ENCODE data around the gene PELO.
"Not testable (repeated sequence)": the region's sequence is repeated elsewhere in the genome, so short reads cannot be mapped to it uniquely, and the experiment has no call there.

The PELO gene

DNA sequence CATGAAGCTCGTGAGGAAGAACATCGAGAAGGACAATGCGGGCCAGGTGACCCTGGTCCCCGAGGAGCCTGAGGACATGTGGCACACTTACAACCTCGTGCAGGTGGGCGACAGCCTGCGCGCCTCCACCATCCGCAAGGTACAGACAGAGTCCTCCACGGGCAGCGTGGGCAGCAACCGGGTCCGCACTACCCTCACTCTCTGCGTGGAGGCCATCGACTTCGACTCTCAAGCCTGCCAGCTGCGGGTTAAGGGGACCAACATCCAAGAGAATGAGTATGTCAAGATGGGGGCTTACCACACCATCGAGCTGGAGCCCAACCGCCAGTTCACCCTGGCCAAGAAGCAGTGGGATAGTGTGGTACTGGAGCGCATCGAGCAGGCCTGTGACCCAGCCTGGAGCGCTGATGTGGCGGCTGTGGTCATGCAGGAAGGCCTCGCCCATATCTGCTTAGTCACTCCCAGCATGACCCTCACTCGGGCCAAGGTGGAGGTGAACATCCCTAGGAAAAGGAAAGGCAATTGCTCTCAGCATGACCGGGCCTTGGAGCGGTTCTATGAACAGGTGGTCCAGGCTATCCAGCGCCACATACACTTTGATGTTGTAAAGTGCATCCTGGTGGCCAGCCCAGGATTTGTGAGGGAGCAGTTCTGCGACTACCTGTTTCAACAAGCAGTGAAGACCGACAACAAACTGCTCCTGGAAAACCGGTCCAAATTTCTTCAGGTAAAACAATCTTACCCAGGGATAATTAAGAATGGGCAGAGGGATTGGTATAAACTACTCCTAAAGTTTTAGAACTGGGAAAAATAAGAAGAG, 12.9 kb downstream of the PELO start:
- peak; percentile 86 for DNase-seq (ENCODE audit: low spot score)

GRCh38 chr5:52801329-52801728, 13.6 kb downstream of the PELO start:
- peak; percentile 78 for DNase-seq (ENCODE audit: low spot score)

DNA sequence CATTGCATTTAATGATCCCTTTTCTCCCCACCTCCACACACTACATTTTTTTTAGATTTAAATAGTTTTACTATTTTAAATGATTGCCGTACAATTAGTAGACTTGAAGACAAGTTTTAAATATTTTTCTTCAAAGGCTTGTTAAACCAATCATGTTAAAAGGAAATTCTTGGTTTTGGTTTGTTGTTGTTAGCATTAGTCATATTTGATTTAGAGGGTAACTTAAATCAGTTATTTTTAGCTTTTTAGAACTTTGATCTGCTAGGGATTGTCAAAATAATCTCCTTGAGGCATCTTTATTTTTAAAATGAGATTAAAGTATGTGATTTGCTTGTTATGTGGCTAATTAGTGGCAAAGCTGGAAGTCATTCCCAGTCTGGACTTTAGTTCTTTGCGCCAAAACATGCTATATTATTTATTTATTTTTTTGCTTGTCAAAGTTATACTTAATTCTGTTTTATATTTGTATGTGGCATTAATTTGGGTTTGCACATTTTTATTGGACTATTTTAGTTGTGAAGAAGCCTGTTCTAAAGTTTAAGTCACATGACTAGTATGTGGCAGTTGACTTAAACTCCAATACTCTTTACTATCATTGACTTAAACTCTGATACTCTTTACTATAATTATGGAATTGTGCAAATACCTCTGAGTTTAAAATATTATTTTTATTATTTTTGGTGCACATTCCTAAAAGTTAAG, 14.7 kb downstream of the PELO start:
- no peak for DNase-seq (ENCODE audit: low spot score)

GRCh38 chr5:52802974-52803336, 15.2 kb downstream of the PELO start:
- DNase-seq (ENCODE audit: low spot score): no peak

GRCh38 chr5:52804387-52804791, 16.7 kb downstream of the PELO start:
- no peak for DNase-seq (ENCODE audit: low spot score)

DNA sequence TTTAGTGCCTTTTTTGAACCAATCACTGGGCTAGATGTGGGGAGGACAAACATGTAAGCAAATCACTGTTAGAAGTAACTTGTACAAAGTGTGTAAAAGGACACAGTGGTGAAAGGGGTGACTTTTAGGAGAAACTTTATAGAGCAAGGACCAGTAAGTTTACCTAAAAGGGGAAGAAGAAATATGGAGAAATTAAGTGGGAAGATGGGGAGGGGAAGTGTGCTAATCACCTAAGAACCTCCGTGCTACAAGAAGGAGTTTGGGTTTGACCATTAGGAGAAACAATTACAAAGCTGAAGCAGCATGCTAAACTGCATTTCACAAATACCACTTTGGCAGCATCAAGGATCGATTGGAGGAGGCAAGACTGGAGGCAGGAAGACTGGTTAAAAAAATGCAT, 17.3 kb downstream of the PELO start:
- DNase-seq (ENCODE audit: low spot score): no peak

GRCh38 chr5:52805615-52806014, 17.9 kb downstream of the PELO start:
- DNase-seq (ENCODE audit: low spot score): no peak

GRCh38 chr5:52807037-52807436, 19.3 kb downstream of the PELO start:
- no peak for DNase-seq (ENCODE audit: low spot score)

GRCh38 chr5:52807723-52808122, 20.0 kb downstream of the PELO start:
- no peak for DNase-seq (ENCODE audit: low spot score)

GRCh38 chr5:52808316-52808901, 20.7 kb downstream of the PELO start:
- no peak for DNase-seq (ENCODE audit: low spot score)

- no peak for DNase-seq (ENCODE audit: low spot score)
Observed at GRCh38 chr5:52809884-52810283, 22.2 kb downstream of the PELO start.

DNA sequence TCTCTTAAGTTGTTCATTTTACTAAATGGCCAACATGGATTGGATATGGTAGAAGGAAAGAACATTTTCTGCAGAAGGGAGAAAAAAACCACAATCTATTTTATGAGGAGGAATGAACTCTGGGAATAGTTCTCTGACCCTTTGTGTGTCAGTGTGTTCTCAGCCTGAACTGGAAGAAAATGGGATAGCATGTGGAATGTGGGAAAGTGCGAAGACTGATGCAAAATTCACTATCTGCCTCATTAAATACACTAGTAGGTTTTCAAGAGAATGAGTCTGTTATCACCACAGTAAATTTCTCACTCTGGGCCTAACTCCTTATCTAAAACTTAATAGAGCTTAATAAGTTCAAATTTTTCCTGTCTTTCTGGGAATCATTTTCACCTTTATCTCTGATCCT, 22.7 kb downstream of the PELO start:
- no peak for DNase-seq (ENCODE audit: low spot score)

- DNase-seq (ENCODE audit: low spot score): peak; percentile 47
Observed at GRCh38 chr5:52811067-52811749, 23.5 kb downstream of the PELO start.

- no peak for DNase-seq (ENCODE audit: low spot score)
Observed at GRCh38 chr5:52814352-52815148, 26.8 kb downstream of the PELO start.

DNA sequence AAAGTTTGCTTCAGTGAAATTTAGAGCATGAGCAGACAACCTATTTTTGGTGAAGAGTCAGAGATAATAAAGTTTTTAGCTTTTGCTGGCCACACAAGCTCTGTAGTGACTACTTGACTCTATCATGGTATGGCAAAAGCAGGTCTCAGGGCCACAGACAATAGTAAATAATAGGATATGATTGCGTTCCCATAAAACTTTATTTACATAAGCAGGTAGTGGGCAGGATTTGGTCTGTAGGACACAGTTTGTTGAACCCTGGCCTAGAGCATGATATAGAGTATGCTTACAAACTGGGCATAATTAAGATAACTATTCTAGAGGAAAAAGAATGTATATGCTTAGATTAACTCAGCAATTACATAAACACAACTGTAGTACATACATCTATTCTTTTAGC, 30.1 kb downstream of the PELO start:
- DNase-seq (ENCODE audit: low spot score): no peak

DNA sequence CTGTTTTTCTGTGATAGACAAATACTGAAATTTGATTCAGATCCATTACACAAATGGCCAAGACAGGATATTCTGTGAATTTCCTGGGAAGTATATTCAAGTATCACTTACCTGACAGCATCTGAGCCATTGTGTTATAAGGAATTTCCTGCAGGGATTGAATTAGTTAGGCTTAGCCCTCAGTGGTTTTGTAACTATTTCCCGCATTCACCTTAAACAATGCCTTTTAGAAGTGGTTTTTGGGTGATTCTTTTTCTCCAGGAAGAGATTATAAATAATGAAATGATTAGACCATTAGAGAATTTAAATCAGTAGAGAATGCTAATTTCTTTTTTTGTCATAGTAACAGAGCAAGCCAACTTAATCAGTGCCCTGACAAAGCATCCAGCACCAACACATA, 30.6 kb downstream of the PELO start:
- DNase-seq (ENCODE audit: low spot score): no peak

DNA sequence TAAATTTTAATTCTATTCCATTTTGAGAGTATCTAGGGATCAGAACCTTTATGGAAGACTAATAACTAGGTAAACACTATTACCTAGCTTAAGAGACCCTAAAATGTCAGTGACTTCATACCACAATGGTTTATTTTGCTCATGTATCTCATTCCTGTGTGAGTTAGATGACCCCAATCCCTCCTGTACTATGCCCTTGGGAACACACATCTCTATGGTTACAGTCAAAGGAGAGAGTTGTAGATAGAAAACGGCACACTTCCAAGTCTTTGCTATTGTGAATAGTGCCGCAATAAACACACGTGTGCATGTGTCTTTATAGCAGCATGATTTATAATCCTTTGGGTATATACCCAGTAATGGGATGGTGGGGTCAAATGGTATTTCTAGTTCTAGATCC, 31.1 kb downstream of the PELO start:
- not testable (repeated sequence) for DNase-seq (ENCODE audit: low spot score)

DNA sequence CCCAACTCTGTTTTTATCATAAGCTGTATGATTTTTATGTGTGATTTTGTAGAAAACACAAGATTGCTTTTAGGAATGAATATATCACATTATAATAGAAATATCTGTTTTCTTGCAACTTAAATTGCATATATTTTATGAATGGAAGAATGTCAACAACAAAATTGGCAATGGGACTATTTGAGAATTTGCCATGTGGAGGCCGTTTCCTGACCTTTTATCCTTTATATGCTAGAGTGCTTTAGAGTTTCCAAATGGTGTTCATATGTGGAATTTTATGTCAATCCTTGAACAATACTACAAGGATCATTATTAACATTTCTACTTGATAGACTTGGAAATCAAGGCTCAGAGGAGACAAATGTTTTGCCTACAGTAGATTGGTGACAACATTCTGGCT, 34.2 kb downstream of the PELO start:
- no peak for DNase-seq (ENCODE audit: low spot score)

- DNase-seq (ENCODE audit: low spot score): no peak
Observed at GRCh38 chr5:52822437-52822836, 34.7 kb downstream of the PELO start.

GRCh38 chr5:52824827-52825226, 37.1 kb downstream of the PELO start:
- no peak for DNase-seq (ENCODE audit: low spot score)

- no peak for DNase-seq (ENCODE audit: low spot score)
Observed at GRCh38 chr5:52825826-52826225, 38.1 kb downstream of the PELO start.

DNA sequence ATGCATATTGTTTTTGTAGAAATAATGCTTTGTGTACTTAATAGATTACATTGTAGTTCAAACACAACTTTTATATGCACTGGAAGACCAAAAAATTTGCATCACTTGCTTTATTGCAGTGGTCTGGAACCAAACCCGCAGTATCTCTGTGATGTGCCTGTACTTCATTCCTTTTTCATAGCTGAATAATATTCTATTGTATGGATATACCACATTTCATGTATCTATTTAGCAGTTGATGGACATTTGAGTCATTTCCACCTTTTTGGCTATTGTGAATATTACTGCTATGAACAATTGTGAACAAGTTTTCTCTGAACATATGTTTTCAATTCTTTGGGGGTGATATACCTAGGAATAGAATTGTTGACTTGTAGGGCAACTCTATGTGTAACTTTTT, 40.1 kb downstream of the PELO start:
- DNase-seq (ENCODE audit: low spot score): no peak
